HEK293 (cell line): ENCODE results near the gene TRAF4.

Experiments
- CTCF ChIA-PET: fragments of 350-600 bp; formaldehyde crosslinking; extraction: SDS; loops from one replicate; lab custom pipeline; 2021; ENCODE audit warnings: antibody characterized with exemption; lab: Yijun Ruan, JAX
- POLR2A ChIA-PET: fragments of 300-600 bp; formaldehyde crosslinking; extraction: SDS; loops from one replicate; lab custom pipeline; 2020; ENCODE audit warnings: antibody characterized with exemption, inconsistent platforms; lab: Yijun Ruan, JAX
- H3K27ac ChIP-seq: fragments of 200-500 bp; sonication (Bioruptor generic); 2 replicates; pipeline ENCODE4 v1.5.1; 2014; ENCODE audit warnings: low read depth, low read length, control low read depth, inconsistent platforms; ENCODE audit errors: extremely low read depth
- H3K36me3 ChIP-seq, 2 experiments: fragments of 200-500 bp in 1 of 2; sonication (Bioruptor generic) in 1 of 2; 1 replicate in 1 of 2; 2 replicates in 1 of 2; pipeline ENCODE4 v1.5.1; 2014 to 2017; ENCODE audit warnings: inconsistent platforms in 2 of 2, low read length in 2 of 2; ENCODE audit not compliant: control insufficient read depth in 2 of 2, insufficient read depth in 1 of 2
- H3K4me1 ChIP-seq: fragments of 200-500 bp; sonication (Bioruptor generic); 2 replicates; pipeline ENCODE4 v1.5.1; 2014; ENCODE audit warnings: mild to moderate bottlenecking, low read length, inconsistent platforms; ENCODE audit not compliant: control insufficient read depth, insufficient read depth
- H3K4me3 ChIP-seq: 2 replicates; pipeline ENCODE4 v1.5.1; 2011; ENCODE audit warnings: low read depth, mild to moderate bottlenecking, control low read depth, low read length, moderate library complexity
- H3K9me3 ChIP-seq: fragments of 200-500 bp; sonication (Bioruptor generic); 2 replicates; pipeline ENCODE4 v1.5.1; 2014; ENCODE audit warnings: low read depth, low read length, inconsistent platforms; ENCODE audit not compliant: control insufficient read depth, insufficient read depth
- BCL11B ChIP-seq: fragments of 450-650 bp; formaldehyde crosslinking; IDR thresholded peaks from 2 replicates; pipeline ENCODE4 v1.5.1; 2016; ENCODE audit warnings: low read depth, missing biosample characterization, missing genetic modification characterization
- HOXD13 ChIP-seq: sonication (generic); formaldehyde crosslinking; IDR thresholded peaks from 2 replicates; pipeline ENCODE4 v1.8.0; 2022; ENCODE audit warnings: missing genetic modification reagents, borderline replicate concordance
- MZF1 ChIP-seq: fragments of 450-650 bp; formaldehyde crosslinking; IDR thresholded peaks from 2 replicates; pipeline ENCODE4 v1.5.1; 2017; ENCODE audit warnings: missing biosample characterization, missing genetic modification characterization, borderline replicate concordance
- SP2 ChIP-seq: fragments of 450-650 bp; formaldehyde crosslinking; IDR thresholded peaks from 2 replicates; pipeline ENCODE4 v1.5.1; 2016; ENCODE audit warnings: missing biosample characterization, missing genetic modification characterization
- YY1 ChIP-seq: fragments of 450-650 bp; formaldehyde crosslinking; IDR thresholded peaks from 2 replicates; pipeline ENCODE4 v1.5.1; 2018; ENCODE audit warnings: missing biosample characterization, missing genetic modification characterization
- ZBTB17 ChIP-seq: fragments of 450-650 bp; formaldehyde crosslinking; IDR thresholded peaks from 2 replicates; pipeline ENCODE4 v1.5.1; 2016; ENCODE audit warnings: missing biosample characterization, missing genetic modification characterization
- ZBTB48 ChIP-seq: fragments of 450-650 bp; formaldehyde crosslinking; IDR thresholded peaks from 2 replicates; pipeline ENCODE4 v1.5.1; 2016; ENCODE audit warnings: missing biosample characterization, missing genetic modification characterization
- ZEB2 ChIP-seq: fragments of 450-650 bp; formaldehyde crosslinking; IDR thresholded peaks from 2 replicates; pipeline ENCODE4 v1.5.1; 2016; ENCODE audit warnings: missing biosample characterization, missing genetic modification characterization
- ZNF16 ChIP-seq: fragments of 450-650 bp; formaldehyde crosslinking; IDR thresholded peaks from 2 replicates; pipeline ENCODE4 v1.5.1; 2016; ENCODE audit warnings: low read depth, missing biosample characterization, missing genetic modification characterization
- ZNF530 ChIP-seq: fragments of 450-650 bp; formaldehyde crosslinking; IDR thresholded peaks from 2 replicates; pipeline ENCODE4 v1.5.1; 2016; ENCODE audit warnings: low read depth, missing biosample characterization, missing genetic modification characterization
- ZNF549 ChIP-seq: fragments of 450-650 bp; IDR thresholded peaks from 2 replicates; pipeline ENCODE4 v1.5.1; 2018; ENCODE audit warnings: missing biosample characterization, missing genetic modification characterization, mild to moderate bottlenecking, inconsistent platforms, moderate library complexity
- ZNF561 ChIP-seq: fragments of 450-650 bp; IDR thresholded peaks from 2 replicates; pipeline ENCODE4 v1.5.1; 2018; ENCODE audit warnings: missing biosample characterization, missing genetic modification characterization, borderline replicate concordance
- ZNF629 ChIP-seq: fragments of 450-650 bp; formaldehyde crosslinking; IDR thresholded peaks from 2 replicates; pipeline ENCODE4 v1.5.1; 2017; ENCODE audit warnings: missing biosample characterization, missing genetic modification characterization
- ZNF660 ChIP-seq: fragments of 450-650 bp; IDR thresholded peaks from 2 replicates; pipeline ENCODE4 v1.5.1; 2018; ENCODE audit warnings: missing biosample characterization, mild to moderate bottlenecking, missing genetic modification characterization
- ZNF791 ChIP-seq: fragments of 450-650 bp; formaldehyde crosslinking; IDR thresholded peaks from 2 replicates; pipeline ENCODE4 v1.5.1; 2016; ENCODE audit warnings: missing biosample characterization, missing genetic modification characterization
- TF ChIP-seq, protein P1 (sequence below): fragments of 450-650 bp; formaldehyde crosslinking; IDR thresholded peaks from 2 replicates; pipeline ENCODE4 v1.5.1; 2017; ENCODE audit warnings: missing biosample characterization, missing genetic modification characterization
- TF ChIP-seq, protein P2 (sequence below): fragments of 450-650 bp; IDR thresholded peaks from 2 replicates; pipeline ENCODE4 v1.5.1; 2018; ENCODE audit warnings: missing biosample characterization, mild to moderate bottlenecking, missing genetic modification characterization

The TRAF4 gene

DNA sequence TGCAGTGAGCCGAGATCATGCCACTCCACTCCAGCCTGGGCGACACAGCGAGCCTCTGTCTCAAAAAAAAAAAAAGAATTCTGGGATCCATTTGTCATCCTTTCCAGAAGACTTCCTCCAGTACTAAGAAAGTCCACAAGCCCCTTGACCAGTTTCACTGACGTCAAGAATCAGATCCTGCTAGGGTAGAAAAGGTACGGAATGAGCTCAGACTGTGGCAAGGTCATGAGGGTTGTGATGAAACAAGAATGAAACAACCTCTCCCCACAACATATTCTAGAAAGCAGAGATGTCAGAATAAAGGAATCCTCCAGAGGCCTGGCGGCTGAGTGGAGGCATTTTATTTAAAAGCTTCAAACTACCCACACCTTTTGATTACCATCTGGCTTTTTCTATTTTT is 29.9 kb downstream of the TRAF4 start:
- H3K9me3 ChIP-seq = no peaks in the 10 kb centered on the region
- TF ChIP-seq SP2 (tag by site-specific recombination) (no peak), ZNF561 (tag by site-specific recombination) (no peak), ZBTB17 (tag by site-specific recombination) (peak; percentile 33; the same call in 1 of the 2 replicates), ZNF530 (no peak)
- TF ChIP-seq, protein P1, sequence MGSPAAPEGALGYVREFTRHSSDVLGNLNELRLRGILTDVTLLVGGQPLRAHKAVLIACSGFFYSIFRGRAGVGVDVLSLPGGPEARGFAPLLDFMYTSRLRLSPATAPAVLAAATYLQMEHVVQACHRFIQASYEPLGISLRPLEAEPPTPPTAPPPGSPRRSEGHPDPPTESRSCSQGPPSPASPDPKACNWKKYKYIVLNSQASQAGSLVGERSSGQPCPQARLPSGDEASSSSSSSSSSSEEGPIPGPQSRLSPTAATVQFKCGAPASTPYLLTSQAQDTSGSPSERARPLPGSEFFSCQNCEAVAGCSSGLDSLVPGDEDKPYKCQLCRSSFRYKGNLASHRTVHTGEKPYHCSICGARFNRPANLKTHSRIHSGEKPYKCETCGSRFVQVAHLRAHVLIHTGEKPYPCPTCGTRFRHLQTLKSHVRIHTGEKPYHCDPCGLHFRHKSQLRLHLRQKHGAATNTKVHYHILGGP (tag by site-specific recombination) = no peak
- H3K4me3 ChIP-seq = no peak overlapping the region
- ChIA-PET CTCF (interaction anchor here (0.6 to 7.1 kb wide), 14 partner anchors 10 to 143 kb away, joined by 3 to 98 read pairs (median 5); partner anchors contain the start of genes DHRS13, FLOT2 and TLCD1), POLR2A (interaction anchor here (0.6 to 0.7 kb wide), 3 partner anchors 85 to 511 kb away, joined by 3 to 5 read pairs (median 3); no protein-coding TSS in a partner anchor)
- H3K4me1 ChIP-seq = 0 out of 2 replicates have a peak, but pooled peaks cover 4% of the 10 kb centered on the region
- no peaks in the 10 kb centered on the region; a peak in 1 of 3 replicates for H3K36me3 ChIP-seq
- H3K27ac ChIP-seq = no peak overlapping the region

DNA sequence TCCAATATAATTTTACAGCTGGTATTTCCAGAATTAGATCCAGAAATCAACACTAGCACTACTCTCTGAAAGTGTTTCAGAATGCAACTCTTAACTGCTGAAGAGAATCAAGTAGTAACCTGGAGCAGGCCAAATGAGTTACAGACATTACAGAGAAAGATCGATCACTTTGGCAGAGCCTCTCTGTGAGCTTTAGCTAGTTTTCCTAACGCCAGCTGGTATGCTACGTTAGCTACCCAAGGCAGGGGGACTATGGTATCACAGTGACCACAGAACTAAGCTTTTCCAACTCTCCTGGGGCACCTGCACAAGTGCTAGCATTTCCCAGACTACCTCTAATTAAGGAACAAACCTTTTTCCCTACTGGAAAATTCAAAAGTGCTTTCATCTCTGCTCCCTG is 30.4 kb downstream of the TRAF4 start:
- TF ChIP-seq HOXD13 (no peak), YY1 (tag by site-specific recombination) (no peak), BCL11B (tag by site-specific recombination) (no peak), ZNF16 (no peak), MZF1 (peak; percentile 65; the same call in 1 of the 2 replicates), ZEB2 (tag by site-specific recombination) (no peak)
- no peaks in the 10 kb centered on the region for H3K9me3 ChIP-seq
- no peak overlapping the region for H3K4me3 ChIP-seq
- H3K36me3 ChIP-seq = no peaks in the 10 kb centered on the region; a peak in 1 of 3 replicates
- H3K4me1 ChIP-seq = 0 out of 2 replicates have a peak, but pooled peaks cover 4% of the 10 kb centered on the region
- ChIA-PET CTCF (interaction anchor here (0.6 to 7.1 kb wide), 15 partner anchors 11 to 518 kb away, joined by 3 to 98 read pairs (median 5); partner anchors contain the start of genes DHRS13, FLOT2 and TLCD1), POLR2A (interaction anchor here (0.6 to 0.7 kb wide), 3 partner anchors 19 to 511 kb away, joined by 3 to 4 read pairs (median 3); no protein-coding TSS in a partner anchor)
- H3K27ac ChIP-seq = no peak overlapping the region; the same call in 1 of the 2 replicates

DNA sequence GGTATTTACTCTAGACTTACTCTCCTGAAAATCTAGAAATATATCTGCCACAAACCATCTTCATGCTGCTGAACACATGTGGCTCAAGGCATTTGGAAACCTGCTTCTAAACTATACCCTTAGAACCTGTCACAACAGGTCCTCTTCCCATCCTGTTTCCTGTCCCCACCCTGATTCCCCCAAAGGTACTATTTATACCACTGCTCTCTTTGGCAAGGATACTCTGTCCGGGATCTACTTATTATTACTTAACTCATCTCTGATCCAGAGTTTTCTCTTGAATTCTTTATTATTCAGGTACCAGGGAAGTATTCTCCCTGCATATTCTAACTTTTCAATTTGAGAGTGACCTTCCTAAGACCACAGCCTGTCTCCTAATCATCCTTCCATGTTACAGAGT is 33.4 kb downstream of the TRAF4 start:
- Histone ChIP-seq H3K4me3 (no peak overlapping the region), H3K9me3 (no peaks in the 10 kb centered on the region), H3K36me3 (peaks cover 7 to 12% of the 10 kb centered on the region in 2 experiments), H3K4me1 (0 out of 2 replicates have a peak, but pooled peaks cover 4% of the 10 kb centered on the region), H3K27ac (0 out of 2 replicates have a peak overlapping the region, but pooled peaks have one; percentile 14)
- TF ChIP-seq ZNF791 (tag by site-specific recombination) (no peak), ZNF660 (tag by site-specific recombination) (no peak), ZNF16 (no peak), ZBTB48 (tag by site-specific recombination) (no peak), ZNF629 (tag by site-specific recombination) (no peak), ZNF549 (tag by site-specific recombination) (no peak)
- TF ChIP-seq, protein P2, sequence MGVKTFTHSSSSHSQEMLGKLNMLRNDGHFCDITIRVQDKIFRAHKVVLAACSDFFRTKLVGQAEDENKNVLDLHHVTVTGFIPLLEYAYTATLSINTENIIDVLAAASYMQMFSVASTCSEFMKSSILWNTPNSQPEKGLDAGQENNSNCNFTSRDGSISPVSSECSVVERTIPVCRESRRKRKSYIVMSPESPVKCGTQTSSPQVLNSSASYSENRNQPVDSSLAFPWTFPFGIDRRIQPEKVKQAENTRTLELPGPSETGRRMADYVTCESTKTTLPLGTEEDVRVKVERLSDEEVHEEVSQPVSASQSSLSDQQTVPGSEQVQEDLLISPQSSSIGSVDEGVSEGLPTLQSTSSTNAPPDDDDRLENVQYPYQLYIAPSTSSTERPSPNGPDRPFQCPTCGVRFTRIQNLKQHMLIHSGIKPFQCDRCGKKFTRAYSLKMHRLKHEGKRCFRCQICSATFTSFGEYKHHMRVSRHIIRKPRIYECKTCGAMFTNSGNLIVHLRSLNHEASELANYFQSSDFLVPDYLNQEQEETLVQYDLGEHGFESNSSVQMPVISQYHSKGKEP (tag by site-specific recombination) = no peak
- POLR2A ChIA-PET = interaction anchor here (0.6 kb wide), 1 partner anchor 10 kb away, joined by 3 read pairs; no protein-coding TSS in a partner anchor
- CTCF ChIA-PET = interaction anchor here (0.8 to 7.1 kb wide), 2 partner anchors 14 to 46 kb away, joined by 3 to 98 read pairs; no protein-coding TSS in a partner anchor
